GM12878 (cell line): ENCODE measurements around the gene DMRTB1. TPM values are rescaled to one million over a fixed set of nuclear protein-coding genes. Genes with fewer than 3 reads are reported as not detected.

Source experiments
- ATAC-seq: fragments of 200-7000 bp; cut with Tn5 transposase; 3 replicates; pipeline ENCODE4 v1.9.1; 2020; ENCODE audit warnings: mild to moderate bottlenecking, moderate library complexity
- BruUV-seq: library from RNA; stranded (reverse); fragments of 400-500 nt; replicated peaks from 2 replicates; lab custom pipeline; 2021; lab: Mats Ljungman, UMichigan
- CTCF ChIA-PET: fragments of 300-600 bp; sonication (Branson Sonifier 250); formaldehyde crosslinking; extraction: SDS; loops from one replicate; lab custom pipeline; 2021; ENCODE audit warnings: inconsistent platforms; lab: Yijun Ruan, JAX
- POLR2A ChIA-PET: fragments of 350-600 bp; formaldehyde crosslinking; extraction: SDS; loops from one replicate; lab custom pipeline; 2021; ENCODE audit warnings: inconsistent platforms; lab: Charles Lee
- RAD21 ChIA-PET: fragments of 300-600 bp; sonication (Branson Sonifier 250); formaldehyde crosslinking; loops from one replicate; lab custom pipeline; 2023; ENCODE audit warnings: antibody characterized with exemption; ENCODE audit not compliant: unreplicated experiment; lab: Charles Lee
- SMC1A ChIA-PET: fragments of 300-600 bp; sonication (Branson Sonifier 250); formaldehyde crosslinking; loops from one replicate; lab custom pipeline; 2023; ENCODE audit not compliant: unreplicated experiment, uncharacterized antibody; lab: Charles Lee
- DNase-seq: peaks from one replicate; pipeline ENCODE4 v3.0.0-alpha.2; 2011; ENCODE audit warnings: low read depth, low spot score
- FAIRE-seq: peaks from 3 replicates; lab custom pipeline; 2011; peaks lifted over from hg19 to GRCh38; lab: Jason Lieb, UNC
- H2AFZ ChIP-seq: 2 replicates; pipeline ENCODE4 v1.6.0; 2011; ENCODE audit warnings: low read depth, low read length, control low read depth; ENCODE audit not compliant: control insufficient read depth
- H3K27ac ChIP-seq: 2 replicates; pipeline ENCODE4 v1.5.1; 2011; ENCODE audit warnings: control low read depth; ENCODE audit not compliant: control insufficient read depth, insufficient read depth
- H3K27me3 ChIP-seq, 2 experiments: replicated peaks in 1 of 2; 2 replicates each; pipeline versions ENCODE4 v1.6.0 to v1.6.1; 2011; ENCODE audit warnings: low read length in 1 of 2; ENCODE audit not compliant: control insufficient read depth in 2 of 2, insufficient read depth in 2 of 2
- H3K36me3 ChIP-seq, 2 experiments: 2 replicates each; pipeline ENCODE4 v1.5.1; 2011; ENCODE audit warnings: low read length in 1 of 2; ENCODE audit not compliant: control insufficient read depth in 2 of 2, insufficient read depth in 2 of 2
- H3K4me1 ChIP-seq: 2 replicates; pipeline ENCODE4 v1.6.1; 2011; ENCODE audit warnings: mild to moderate bottlenecking, low read length, moderate library complexity, mixed read lengths; ENCODE audit not compliant: control insufficient read depth, insufficient read depth
- H3K4me2 ChIP-seq: 2 replicates; pipeline ENCODE4 v1.6.0; 2011; ENCODE audit warnings: control low read depth; ENCODE audit not compliant: control insufficient read depth, insufficient read depth
- H3K4me3 ChIP-seq: fragments of 200-600 bp; sonication (generic); 2 replicates; pipeline ENCODE4 v1.5.1; 2016
- H3K79me2 ChIP-seq: 2 replicates; pipeline ENCODE4 v1.6.0; 2011; ENCODE audit warnings: low read length; ENCODE audit not compliant: control insufficient read depth, insufficient read depth
- H3K9ac ChIP-seq: 2 replicates; pipeline ENCODE4 v1.8.0; 2011; ENCODE audit warnings: low read length, control low read depth, mixed read lengths; ENCODE audit not compliant: control insufficient read depth, insufficient read depth
- H3K9me3 ChIP-seq: replicated peaks from 3 replicates; pipeline ENCODE4 v1.5.1; 2011; ENCODE audit warnings: mild to moderate bottlenecking, low read length; ENCODE audit not compliant: control insufficient read depth, insufficient read depth
- H4K20me1 ChIP-seq: 2 replicates; pipeline ENCODE4 v1.6.0; 2011; ENCODE audit not compliant: control insufficient read depth, insufficient read depth
- ATF3 ChIP-seq: IDR thresholded peaks from 2 replicates; pipeline ENCODE4 v1.6.1; 2011; ENCODE audit warnings: low read depth, mild to moderate bottlenecking, low read length, moderate library complexity, borderline replicate concordance; ENCODE audit errors: extremely low read depth
- CBX3 ChIP-seq: fragments of 200-600 bp; sonication (generic); IDR thresholded peaks from 2 replicates; pipeline ENCODE4 v1.6.1; 2016; ENCODE audit warnings: low read depth, borderline replicate concordance
- CREB1 ChIP-seq: IDR thresholded peaks from 2 replicates; pipeline ENCODE4 v1.6.1; 2012; ENCODE audit warnings: low read depth, mild to moderate bottlenecking, inconsistent platforms
- GATAD2B ChIP-seq: fragments of 450-650 bp; conservative IDR thresholded peaks from 2 replicates; pipeline ENCODE4 v1.6.1; 2017; ENCODE audit warnings: low read depth, mild to moderate bottlenecking, moderate library complexity
- MTA2 ChIP-seq: fragments of 450-650 bp; IDR thresholded peaks from 2 replicates; pipeline ENCODE4 v1.6.1; 2016; ENCODE audit warnings: low read depth, mild to moderate bottlenecking, moderate library complexity
- MTA3 ChIP-seq: IDR thresholded peaks from 2 replicates; pipeline ENCODE4 v1.6.1; 2012; ENCODE audit warnings: low read length, inconsistent platforms, borderline replicate concordance
- MXI1 ChIP-seq: fragments of 150-350 bp; IDR thresholded peaks from 2 replicates; pipeline ENCODE4 v1.6.1; 2011; ENCODE audit warnings: low read depth, mild to moderate bottlenecking, inconsistent platforms, low read length, improper control_type of control experiment
- NFIC ChIP-seq: IDR thresholded peaks from 2 replicates; pipeline ENCODE4 v1.6.1; 2012; ENCODE audit warnings: low read depth, mild to moderate bottlenecking, inconsistent platforms, low read length, moderate library complexity
- NR2C2 ChIP-seq: IDR thresholded peaks from 2 replicates; pipeline ENCODE4 v1.6.1; 2011; ENCODE audit warnings: borderline replicate concordance, low read depth; ENCODE audit not compliant: control insufficient read depth, insufficient read length
- PRDM15 ChIP-seq: fragments of 450-650 bp; formaldehyde crosslinking; IDR thresholded peaks from 2 replicates; pipeline ENCODE4 v1.4.0; 2020; ENCODE audit warnings: mild to moderate bottlenecking, moderate library complexity
- SMAD5 ChIP-seq: IDR thresholded peaks from 2 replicates; pipeline ENCODE4 v1.6.1; 2016; ENCODE audit warnings: antibody characterized with exemption, low read depth
- SRF ChIP-seq, 2 experiments: IDR thresholded peaks; 2 replicates each; pipeline ENCODE4 v1.6.1; 2011; ENCODE audit warnings: low read depth in 2 of 2, low read length in 2 of 2, mild to moderate bottlenecking in 1 of 2, moderate library complexity in 1 of 2
- TCF12 ChIP-seq: IDR thresholded peaks from 2 replicates; pipeline ENCODE4 v1.6.1; 2011; ENCODE audit warnings: low read depth, mild to moderate bottlenecking, low read length
- ZNF207 ChIP-seq: fragments of 450-650 bp; IDR thresholded peaks from 2 replicates; pipeline ENCODE4 v1.6.1; 2014; ENCODE audit warnings: antibody characterized with exemption, mild to moderate bottlenecking, borderline replicate concordance
- ZNF24 ChIP-seq: fragments of 450-650 bp; IDR thresholded peaks from 2 replicates; pipeline ENCODE4 v1.6.1; 2017; ENCODE audit warnings: antibody characterized with exemption, mild to moderate bottlenecking
- ZNF274 ChIP-seq: IDR thresholded peaks from one replicate; pipeline ENCODE4 v1.8.0; 2011; ENCODE audit not compliant: insufficient read length, insufficient read depth
- ZNF622 ChIP-seq: fragments of 450-650 bp; IDR thresholded peaks from 2 replicates; pipeline ENCODE4 v1.6.1; 2017; ENCODE audit warnings: mild to moderate bottlenecking, inconsistent platforms
- WGBS: methylation state at CpG from one replicate; pipeline ENCODE4 v1.1.6; 2016; ENCODE audit warnings: low lambda C conversion rate; ENCODE audit not compliant: insufficient replicate concordance, insufficient coverage; ENCODE audit errors: missing lambda C conversion rate; 5-methylcytosine and 5-hydroxymethylcytosine counted together
- in situ Hi-C: fragments of 300-500 bp; cut with MboI; formaldehyde crosslinking; loops from 9 replicates; pipeline ENCODE4 v1.14.3; 2018; ENCODE audit warnings: mixed read lengths
- intact Hi-C: fragments of 100-400 bp; cut with micrococcal nuclease; formaldehyde crosslinking; loops from one replicate; pipeline ENCODE4 v1.14.2; 2022; ENCODE audit not compliant: unreplicated experiment
- polyA plus RNA-seq, 11 experiments: library from polyadenylated mRNA; depleted of rRNA in 4 of 11; unstranded in 6 of 11; stranded (reverse) in 5 of 11; fragments of >200 nt; fragmentation: Nextera tagmentation in 4 of 11; fragmentation: Illumina TruSeq in 1 of 11; extraction: Ambion mirVana in 4 of 11; extraction: Trizol in 1 of 11; gene quantifications; 1 replicate in 1 of 11; 2 replicates in 10 of 11; pipeline versions ENCODE4 v1.2.1 to v1.2.3, GENCODE V29; 2011 to 2016; ENCODE audit warnings: inconsistent platforms in 2 of 11, missing spikeins in 2 of 11, low read depth in 1 of 11
- total RNA-seq, 4 experiments: library from RNA; depleted of rRNA in 3 of 4; stranded (reverse); fragments of >200 nt in 3 of 4; fragmentation: Illumina TruSeq in 1 of 4; extraction: Trizol in 1 of 4; gene quantifications; 2 replicates each; pipeline versions ENCODE4 v1.2.1 to v1.2.3, GENCODE V29; 2013 to 2021

Gene DMRTB1
- total and polyA plus RNA-seq, 10 of the 15 experiments (the other 5 are each of a cell fraction or from before 2014, with no cell fraction given) = not detected

- DNase-seq (no peak), ATAC-seq (no peak), FAIRE-seq (no peak)
- ChIA-PET CTCF (no interaction called here), POLR2A (no interaction called here), RAD21 (no interaction called here), SMC1A (no interaction called here)
- BruUV-seq = no TSS peak
- no peaks in the 10 kb centered on the region for H3K36me3 ChIP-seq
- intact Hi-C loops (no loop called here), in situ Hi-C loops (no loop called here)
- no peaks in the 10 kb centered on the region for H3K9me3 ChIP-seq
- no peaks in the 10 kb centered on the region for H3K27me3 ChIP-seq
- no peaks in the 10 kb centered on the region for H4K20me1 ChIP-seq
- no peak overlapping the region for H3K9ac ChIP-seq
- H3K27ac ChIP-seq = no peak overlapping the region
- H3K79me2 ChIP-seq = no peaks in the 10 kb centered on the region
- H3K4me1 ChIP-seq = no peaks in the 10 kb centered on the region
- H3K4me3 ChIP-seq = no peak overlapping the region
- H3K4me2 ChIP-seq = no peak overlapping the region
- TF ChIP-seq ZNF622 (no peak), MXI1 (no peak), NR2C2 (no peak), CREB1 (no peak), NFIC (no peak), ATF3 (no peak), MTA2 (no peak), ZNF24 (no peak), PRDM15 (no peak), ZNF274 (no peak), SRF (IDR thresholded peaks at IDR 0.05; ENCODE audit: low read depth in 2 of 2, low read length in 2 of 2) (no peak), CBX3 (no peak), SMAD5 (no peak), MTA3 (no peak), TCF12 (no peak), GATAD2B (no peak), ZNF207 (no peak)
- no peak overlapping the region for H2AFZ ChIP-seq
- 13% methylated on average over 9 of the region's 9 CpGs for WGBS
Observed at GRCh38 chr1:53504901-53505300, 45.7 kb downstream of the DMRTB1 start.
